ENCODE measurements around the gene ARPP21. TPM values are rescaled to one million over a fixed set of nuclear protein-coding genes. Genes with fewer than 3 reads are reported as not detected.
"Not testable (repeated sequence)": the region's sequence is repeated elsewhere in the genome, so short reads cannot be mapped to it uniquely, and the experiment has no call there.

The ARPP21 gene
- total RNA-seq, 2 donors from 2014 or later = not detected

GRCh38 chr3:35790764-35791163, 151.4 kb downstream of the ARPP21 start:
- ATAC-seq (no peak), DNase-seq (no peak)
- H3K9me3 ChIP-seq (ENCODE audit: control insufficient read depth, low read length, poor library complexity, severe bottlenecking) = no peaks in the 10 kb centered on the region
- no peaks in the 10 kb centered on the region for H3K27me3 Mint-ChIP-seq
- H3K4me3 Mint-ChIP-seq = no peak overlapping the region
- H3K4me1 Mint-ChIP-seq = no peaks in the 10 kb centered on the region
- H3K36me3 Mint-ChIP-seq (ENCODE audit: low read depth) = no peaks in the 10 kb centered on the region
- no peak overlapping the region for H3K27ac Mint-ChIP-seq

DNA sequence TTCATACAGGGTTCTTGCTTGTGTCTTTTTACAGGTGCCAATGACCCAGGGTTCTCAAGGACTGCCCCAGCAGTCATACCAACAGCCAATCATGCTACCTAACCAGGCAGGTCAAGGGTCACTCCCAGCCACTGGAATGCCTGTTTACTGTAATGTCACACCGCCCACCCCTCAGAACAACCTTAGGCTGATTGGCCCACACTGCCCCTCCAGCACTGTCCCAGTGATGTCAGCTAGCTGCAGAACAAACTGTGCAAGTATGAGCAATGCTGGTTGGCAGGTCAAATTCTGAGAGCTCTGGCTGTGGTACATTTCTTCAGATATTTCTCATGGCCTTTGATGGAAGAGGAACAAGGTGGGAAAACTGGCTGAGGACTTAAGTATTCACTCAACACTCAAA, 154.3 kb downstream of the ARPP21 start:
- H3K9me3 ChIP-seq (ENCODE audit: control insufficient read depth, low read length, poor library complexity, severe bottlenecking) = peaks cover 2% of the 10 kb centered on the region
- ATAC-seq = no peak
- H3K27me3 Mint-ChIP-seq = no peaks in the 10 kb centered on the region
- no peak for DNase-seq
- no peak overlapping the region for H3K4me3 Mint-ChIP-seq
- H3K36me3 Mint-ChIP-seq (ENCODE audit: low read depth) = no peaks in the 10 kb centered on the region
- H3K27ac Mint-ChIP-seq = no peak overlapping the region
- no peaks in the 10 kb centered on the region for H3K4me1 Mint-ChIP-seq

- Mint-ChIP-seq H3K27ac (no peak overlapping the region), H3K4me1 (no peaks in the 10 kb centered on the region), H3K27me3 (no peaks in the 10 kb centered on the region), H3K36me3 (ENCODE audit: low read depth) (no peaks in the 10 kb centered on the region), H3K4me3 (no peak overlapping the region)
- H3K9me3 ChIP-seq (ENCODE audit: control insufficient read depth, low read length, poor library complexity, severe bottlenecking) = peaks cover 2% of the 10 kb centered on the region
- DNase-seq = no peak
- ATAC-seq = no peak
Observed at GRCh38 chr3:35800960-35801459, 161.7 kb downstream of the ARPP21 start.

GRCh38 chr3:35814531-35814930, 175.2 kb downstream of the ARPP21 start:
- H3K27ac Mint-ChIP-seq = no peak overlapping the region
- no peak for DNase-seq
- H3K27me3 Mint-ChIP-seq = no peaks in the 10 kb centered on the region
- no peaks in the 10 kb centered on the region for H3K36me3 Mint-ChIP-seq (ENCODE audit: low read depth)
- no peak overlapping the region for H3K4me3 Mint-ChIP-seq
- no peak for ATAC-seq
- H3K4me1 Mint-ChIP-seq = no peaks in the 10 kb centered on the region
- H3K9me3 ChIP-seq (ENCODE audit: control insufficient read depth, low read length, poor library complexity, severe bottlenecking) = no peaks in the 10 kb centered on the region

GRCh38 chr3:35815796-35816195, 176.5 kb downstream of the ARPP21 start:
- not testable (repeated sequence) for H3K4me3 Mint-ChIP-seq; H3K27ac Mint-ChIP-seq; H3K27me3 Mint-ChIP-seq; H3K9me3 ChIP-seq (ENCODE audit: control insufficient read depth, low read length, poor library complexity, severe bottlenecking); H3K36me3 Mint-ChIP-seq (ENCODE audit: low read depth); H3K4me1 Mint-ChIP-seq; DNase-seq; ATAC-seq

DNA sequence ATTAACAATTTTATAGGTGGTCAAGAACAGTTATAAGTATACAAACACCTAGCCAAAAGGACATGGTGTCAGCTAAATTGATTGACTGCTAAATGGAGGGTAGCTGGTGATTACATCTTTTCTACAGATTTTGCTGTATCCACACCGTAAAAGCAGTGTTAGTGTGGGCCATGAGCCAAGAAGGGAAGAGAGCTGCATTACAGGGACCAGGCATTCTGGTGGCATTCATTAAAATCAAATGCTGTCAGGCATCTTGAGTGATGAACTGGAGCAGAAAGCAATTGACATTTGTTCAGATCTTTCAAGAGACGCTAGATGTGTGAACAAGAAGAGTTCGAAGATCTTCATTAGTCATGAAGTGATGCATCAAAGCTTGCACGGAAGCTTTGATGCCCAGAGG, 177.9 kb downstream of the ARPP21 start:
- H3K36me3 Mint-ChIP-seq (ENCODE audit: low read depth) = no peaks in the 10 kb centered on the region
- H3K27ac Mint-ChIP-seq = no peak overlapping the region

DNA sequence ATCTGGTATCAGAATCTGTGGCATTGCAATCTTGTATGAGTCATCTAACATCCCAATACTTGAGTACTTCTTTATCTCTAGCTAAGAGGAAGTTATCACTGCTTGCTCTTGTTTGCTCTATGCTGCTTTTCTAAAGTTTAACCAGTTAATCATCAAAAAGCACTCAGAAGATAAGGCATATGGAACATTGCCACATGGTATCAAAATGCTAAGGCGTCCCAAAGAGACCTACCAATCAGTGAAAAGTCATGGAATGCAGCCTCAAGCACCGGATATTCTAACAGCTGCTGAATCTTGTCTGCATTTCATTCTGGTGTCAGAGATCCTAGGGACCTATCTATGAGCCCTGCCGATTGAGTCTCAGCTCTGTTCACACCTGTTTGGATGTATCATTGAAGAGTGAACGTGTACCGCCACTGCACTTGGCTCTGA, 192.8 kb downstream of the ARPP21 start:
- H3K27me3 Mint-ChIP-seq = no peaks in the 10 kb centered on the region
- H3K36me3 Mint-ChIP-seq (ENCODE audit: low read depth) = no peaks in the 10 kb centered on the region
- H3K4me1 Mint-ChIP-seq = no peaks in the 10 kb centered on the region
- no peak overlapping the region for H3K4me3 Mint-ChIP-seq
- no peak overlapping the region for H3K27ac Mint-ChIP-seq
- no peaks in the 10 kb centered on the region for H3K9me3 ChIP-seq (ENCODE audit: control insufficient read depth, low read length, poor library complexity, severe bottlenecking)
- no peak for ATAC-seq
- no peak for DNase-seq

More for the DNA sequence above, 177.9 kb downstream of the ARPP21 start:
- H3K9me3 ChIP-seq (ENCODE audit: control insufficient read depth, low read length, poor library complexity, severe bottlenecking) = no peaks in the 10 kb centered on the region
- DNase-seq (no peak), ATAC-seq (no peak)
- H3K4me1 Mint-ChIP-seq = no peaks in the 10 kb centered on the region
- no peak overlapping the region for H3K4me3 Mint-ChIP-seq
- H3K27me3 Mint-ChIP-seq = no peaks in the 10 kb centered on the region

Data from T-helper 17 cell (primary cell).